NCI-H2029 (cell line): ENCODE data around the gene OGFOD1.
A peak's percentile ranks its signal among the peaks of the same experiment; 100 is the strongest.

Source experiments
- DNase-seq: peaks from one replicate; lab custom pipeline; 2025; lab: John Stamatoyannopoulos, UW

OGFOD1 gene

DNA sequence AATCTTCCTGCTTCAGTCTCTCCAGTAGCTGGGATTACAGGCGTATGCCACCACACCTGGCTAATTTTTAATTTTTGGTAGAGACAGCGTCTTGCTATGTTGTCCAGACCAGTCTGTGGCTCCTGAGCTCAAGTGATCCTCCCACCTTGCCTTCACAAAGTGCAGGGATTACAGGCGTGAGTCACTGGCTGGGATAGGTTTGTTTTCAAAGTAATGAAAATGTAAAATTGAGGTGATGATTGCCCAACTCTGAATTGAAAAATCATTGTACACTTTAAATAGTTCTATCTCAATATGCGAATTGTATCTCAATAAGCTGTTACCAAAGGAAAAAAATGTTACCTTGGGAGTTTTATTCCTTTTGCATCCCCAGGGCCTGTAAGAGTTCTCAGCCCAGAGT is 24.8 kb upstream of the OGFOD1 start:
- no peak for DNase-seq

DNA sequence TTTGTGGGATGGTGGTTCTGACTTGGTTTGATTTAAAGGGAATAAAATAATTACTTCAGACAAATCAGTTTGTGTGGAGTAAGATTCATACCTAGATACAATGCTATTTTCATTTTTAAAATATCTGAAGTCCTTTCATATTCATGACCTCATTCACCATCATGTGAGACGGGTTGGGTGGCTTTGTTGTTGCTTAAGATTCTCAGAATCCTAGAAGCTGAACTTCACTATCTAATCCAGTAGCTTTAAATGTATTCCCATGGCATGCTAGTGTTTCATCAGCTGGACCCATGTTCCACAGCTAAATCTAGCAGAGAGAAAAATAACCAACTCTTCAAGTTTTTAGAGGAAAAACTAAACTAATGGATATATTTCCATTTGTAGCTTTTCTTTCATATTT is 23.3 kb upstream of the OGFOD1 start:
- no peak for DNase-seq

DNA sequence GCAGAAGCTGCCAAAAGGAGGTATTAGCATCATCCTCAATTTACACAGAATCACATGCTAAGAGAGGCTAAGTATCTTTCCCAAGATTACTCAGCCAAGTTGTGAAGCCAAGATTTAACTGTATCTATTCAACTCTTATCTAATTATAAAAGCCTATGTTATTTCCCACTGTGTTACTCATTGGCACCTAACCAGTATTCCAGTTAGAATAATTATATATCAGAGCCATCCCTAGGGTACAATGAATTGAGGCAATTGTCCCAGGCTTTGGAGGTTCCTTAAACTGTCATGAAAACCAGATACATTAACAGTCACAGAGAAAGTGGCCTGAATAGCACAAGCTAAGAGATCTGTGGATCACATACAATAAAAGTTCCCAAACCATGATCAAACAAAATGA is 15.1 kb upstream of the OGFOD1 start:
- no peak for DNase-seq

DNA sequence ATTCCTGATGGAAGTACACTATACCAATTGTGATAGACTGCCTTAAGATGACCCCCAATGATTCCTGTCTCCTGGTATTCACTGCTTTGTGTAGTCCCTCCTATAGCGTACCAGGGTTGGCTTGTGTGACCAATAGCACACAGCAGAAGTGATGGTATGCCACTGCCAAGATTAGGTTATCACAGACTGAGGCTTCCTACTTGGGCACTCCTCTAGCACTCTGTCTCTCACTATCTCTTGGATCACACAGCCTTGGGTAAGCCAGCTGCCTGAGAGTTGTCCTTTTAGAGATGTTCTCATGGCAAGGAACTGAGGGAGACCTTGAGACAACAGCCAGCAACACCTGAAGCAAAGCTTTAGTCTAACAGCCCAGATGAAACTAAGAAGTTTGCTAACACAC is 13.3 kb upstream of the OGFOD1 start:
- no peak for DNase-seq

DNA sequence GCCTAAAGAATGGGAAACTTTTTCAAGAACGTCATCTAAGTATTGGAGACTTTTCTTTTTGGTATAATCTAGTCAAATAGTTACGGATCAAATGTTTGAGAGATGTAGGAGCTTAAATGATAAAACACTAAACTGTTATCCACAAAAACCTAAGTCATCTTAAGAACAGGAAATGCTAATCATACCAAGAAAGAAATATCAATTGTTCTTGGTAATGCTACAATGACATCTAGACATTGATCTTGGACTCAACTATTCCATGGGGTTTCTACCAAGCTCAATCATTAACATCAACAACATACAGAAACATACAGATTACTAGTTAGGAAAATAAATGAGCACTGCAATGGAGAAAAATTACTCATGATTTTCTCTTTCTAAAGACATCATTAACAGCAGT is 4.1 kb upstream of the OGFOD1 start:
- no peak for DNase-seq

- no peak for DNase-seq
Measured at GRCh38 chr16:56448005-56448404, 3.3 kb upstream of the OGFOD1 start.

GRCh38 chr16:56450275-56450985 is 924 bp upstream of the OGFOD1 start:
- no peak for DNase-seq

DNA sequence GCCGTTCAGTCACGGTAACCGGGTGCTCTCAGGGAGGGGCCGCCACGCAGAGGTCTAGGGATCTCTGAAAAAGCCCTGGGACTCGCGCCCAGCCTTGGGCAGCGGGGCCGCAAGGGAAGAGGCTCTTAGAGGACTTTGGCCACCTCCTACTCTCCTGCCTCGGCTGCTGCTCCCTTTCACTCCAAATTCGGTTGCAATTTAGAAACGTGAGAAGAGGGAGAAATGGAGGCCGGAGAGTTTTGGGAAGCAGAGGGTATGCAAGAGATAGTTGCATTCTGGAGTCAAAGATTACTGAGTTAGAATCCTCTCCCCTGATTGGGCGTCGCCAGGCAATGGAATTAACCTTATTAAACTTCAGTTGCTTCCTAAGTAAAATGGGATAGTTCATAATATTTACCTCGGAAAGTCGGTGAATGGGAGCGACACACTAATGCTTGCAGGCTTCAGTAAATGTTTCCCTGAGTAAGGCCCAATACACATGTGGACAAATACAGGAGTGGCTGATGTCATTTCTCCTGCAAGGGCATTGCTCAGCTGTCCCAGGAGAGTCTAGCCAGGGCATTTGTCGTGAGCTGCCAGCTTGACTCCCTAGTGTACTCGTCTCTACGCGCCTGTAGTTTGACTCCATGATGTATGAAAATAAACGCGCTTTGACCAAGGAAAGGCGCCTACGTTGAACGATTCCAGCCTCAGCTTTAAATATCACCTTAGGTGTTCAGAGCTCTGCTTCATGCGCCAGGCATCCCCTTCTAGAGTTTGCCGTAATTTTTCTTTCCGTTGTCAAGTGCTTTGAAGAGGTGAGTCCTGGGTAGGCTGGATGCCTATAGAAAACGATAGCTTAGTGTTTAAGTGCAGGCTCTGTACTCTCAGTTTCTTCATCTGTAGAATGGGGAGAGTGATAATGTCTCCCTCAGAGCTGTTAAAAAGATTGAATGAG is 667 bp downstream of the OGFOD1 start:
- DNase-seq, result peak; percentile 12

DNA sequence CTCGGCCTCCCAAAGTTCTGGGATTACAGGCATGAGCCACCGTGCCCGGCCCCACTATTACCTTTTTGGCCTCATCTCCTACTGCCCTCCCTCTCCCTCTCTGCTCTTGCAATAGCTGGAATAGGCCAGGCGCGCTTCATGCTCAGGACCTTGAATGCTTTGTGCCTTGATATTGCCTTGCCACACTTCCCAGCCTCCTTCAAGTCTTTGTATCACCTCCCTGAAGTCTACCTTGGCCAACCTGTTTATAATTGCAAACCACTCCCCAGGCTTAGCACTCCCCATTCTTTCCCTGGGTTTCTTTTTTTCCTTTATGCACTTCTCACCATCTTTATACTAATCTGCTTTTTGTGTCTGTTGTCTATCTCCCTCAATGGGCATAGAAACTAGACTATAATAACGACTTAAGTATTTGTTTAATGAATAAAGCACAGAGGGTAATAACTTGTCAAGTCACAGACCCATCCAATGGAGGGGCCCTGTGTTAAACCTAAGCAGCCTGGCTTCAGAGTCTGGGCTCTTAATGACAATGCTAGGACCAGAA is 6.6 kb downstream of the OGFOD1 start:
- no peak for DNase-seq

DNA sequence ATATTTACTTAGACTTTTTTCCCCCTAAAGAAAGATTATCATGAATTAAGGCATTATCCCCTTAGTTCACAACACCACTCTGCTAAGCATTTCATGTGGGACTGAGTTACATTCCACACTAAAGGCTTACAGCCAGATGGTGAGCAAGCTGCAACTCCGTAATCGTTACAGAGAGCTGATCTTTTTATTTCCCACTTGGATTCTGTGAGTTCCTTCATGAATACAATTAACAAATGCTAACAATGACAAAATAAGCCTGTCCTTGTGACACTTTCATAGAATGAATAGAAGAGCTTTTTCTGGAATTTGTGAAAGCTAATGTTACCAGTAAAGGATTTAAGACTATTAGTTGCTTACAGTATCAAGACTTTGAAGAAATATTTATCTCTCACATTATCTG is 8.7 kb downstream of the OGFOD1 start:
- DNase-seq, result no peak

- DNase-seq, result no peak
Measured at GRCh38 chr16:56462064-56462796, 10.9 kb downstream of the OGFOD1 start.

DNA sequence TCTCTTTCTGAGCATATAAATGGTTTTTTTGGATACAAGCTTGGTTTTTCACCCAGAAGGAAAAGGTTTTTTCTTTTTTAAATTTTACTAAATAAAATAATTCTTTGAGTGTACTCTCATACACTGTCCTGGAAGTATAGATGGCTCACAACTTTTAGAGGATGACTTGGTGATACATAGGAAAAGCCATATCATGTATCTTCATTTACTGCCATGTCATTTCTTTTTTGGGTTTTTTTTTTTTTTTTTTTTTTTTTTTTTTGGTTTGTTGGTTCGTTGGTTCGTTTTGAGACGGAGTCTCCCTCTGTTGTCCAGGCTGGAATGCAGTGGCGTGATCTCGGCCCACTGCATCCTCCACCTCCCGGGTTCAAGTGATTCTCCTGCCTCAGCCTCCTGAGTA is 11.8 kb downstream of the OGFOD1 start:
- no peak for DNase-seq

DNA sequence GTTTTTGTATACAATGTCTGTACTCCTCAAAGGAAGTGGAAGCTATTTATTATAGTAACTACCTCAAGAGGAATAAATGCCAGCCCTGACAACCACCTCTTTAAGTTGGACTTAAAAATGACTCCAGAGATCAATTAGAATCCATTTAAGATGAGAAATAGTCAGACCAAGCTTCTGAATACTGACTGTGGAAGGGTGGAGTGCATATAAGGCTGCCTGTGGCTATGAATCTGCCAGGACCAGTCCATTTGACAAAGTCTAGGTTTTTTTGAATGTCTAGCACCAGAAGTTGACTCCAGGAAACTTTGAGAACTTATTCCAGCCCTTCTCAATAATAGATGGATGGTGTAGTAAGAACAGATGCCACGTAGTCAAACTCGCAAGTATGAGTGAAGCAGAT is 15.0 kb downstream of the OGFOD1 start:
- DNase-seq, result no peak

DNA sequence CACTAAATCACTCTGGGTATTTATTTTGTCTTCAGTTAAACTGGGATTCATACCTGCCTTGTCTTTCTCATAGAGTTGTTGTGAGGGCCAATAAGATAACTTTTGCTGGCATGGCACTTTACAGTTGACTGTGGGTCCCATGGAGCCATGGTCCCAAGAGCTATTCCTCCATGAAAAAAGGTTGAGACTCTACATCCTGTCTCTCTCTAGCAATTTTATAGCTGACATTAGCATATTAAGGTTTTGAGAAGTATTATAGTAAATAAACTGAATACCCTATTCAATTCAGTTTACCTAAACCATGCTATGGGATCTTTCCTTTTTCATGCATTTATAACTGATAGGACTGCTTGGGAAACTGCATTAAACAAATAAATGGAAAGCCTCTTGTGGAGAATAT is 17.4 kb downstream of the OGFOD1 start:
- DNase-seq, result no peak

- no peak for DNase-seq
Measured at GRCh38 chr16:56469748-56470147, 18.4 kb downstream of the OGFOD1 start.

- no peak for DNase-seq
Measured at GRCh38 chr16:56470232-56470631, 18.9 kb downstream of the OGFOD1 start.

DNA sequence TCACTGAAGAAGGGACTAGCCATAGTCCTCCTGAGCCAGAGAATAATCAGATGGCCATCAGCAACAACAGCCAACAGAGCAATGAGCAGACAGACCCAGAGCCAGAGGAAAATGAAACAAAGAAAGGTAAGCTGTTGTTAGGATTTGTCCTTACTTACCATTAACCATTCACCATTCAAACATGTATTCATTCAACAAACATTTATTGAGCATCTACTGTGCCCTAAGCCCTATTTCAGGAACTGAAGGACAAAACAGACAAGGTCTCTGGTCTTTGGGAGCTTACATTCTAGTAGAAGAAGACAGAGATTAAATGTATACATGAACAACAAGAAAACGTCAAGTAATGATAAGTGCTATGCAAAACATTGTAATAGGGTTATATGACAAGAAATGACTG is 19.3 kb downstream of the OGFOD1 start:
- no peak for DNase-seq

GRCh38 chr16:56475201-56475600 is 23.8 kb downstream of the OGFOD1 start:
- no peak for DNase-seq

DNA sequence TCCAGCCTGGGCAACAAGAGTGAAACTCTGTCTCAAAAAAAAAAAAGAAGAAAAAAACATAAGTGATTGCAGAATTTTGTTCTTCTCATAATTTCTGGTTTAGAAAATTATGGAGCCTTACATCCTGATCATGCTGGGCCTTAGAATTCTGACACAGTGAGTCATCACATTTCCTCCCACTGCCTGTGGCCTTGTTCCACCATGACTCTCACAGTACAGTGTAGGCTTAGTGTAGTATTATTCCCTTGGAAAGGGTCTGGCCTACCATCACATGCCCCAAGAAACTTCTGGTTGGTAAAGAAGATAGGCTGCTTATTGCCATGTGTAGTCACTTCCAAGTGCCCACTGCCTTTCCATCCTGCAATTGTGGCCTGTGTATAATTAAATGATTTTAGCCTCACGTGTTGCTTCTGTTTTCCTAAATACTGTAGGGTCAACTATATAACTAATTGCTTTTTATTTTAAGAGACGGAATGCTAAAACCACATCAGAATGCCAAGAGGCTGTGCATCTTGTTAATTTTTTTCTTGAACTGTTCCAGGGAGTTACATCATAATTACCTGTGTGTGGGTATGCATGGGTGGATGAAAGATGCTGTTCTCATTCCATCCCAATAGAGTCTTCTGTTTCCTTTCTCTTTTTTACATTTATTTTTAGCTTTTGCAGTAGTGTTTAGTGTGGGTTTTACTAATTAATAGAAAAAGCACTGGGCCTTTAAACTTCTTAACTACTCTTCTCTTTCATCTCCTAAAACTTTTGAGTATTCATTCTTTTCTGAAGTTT is 25.9 kb downstream of the OGFOD1 start:
- DNase-seq, result no peak

GRCh38 chr16:56478281-56479049 is 27.1 kb downstream of the OGFOD1 start:
- no peak for DNase-seq

DNA sequence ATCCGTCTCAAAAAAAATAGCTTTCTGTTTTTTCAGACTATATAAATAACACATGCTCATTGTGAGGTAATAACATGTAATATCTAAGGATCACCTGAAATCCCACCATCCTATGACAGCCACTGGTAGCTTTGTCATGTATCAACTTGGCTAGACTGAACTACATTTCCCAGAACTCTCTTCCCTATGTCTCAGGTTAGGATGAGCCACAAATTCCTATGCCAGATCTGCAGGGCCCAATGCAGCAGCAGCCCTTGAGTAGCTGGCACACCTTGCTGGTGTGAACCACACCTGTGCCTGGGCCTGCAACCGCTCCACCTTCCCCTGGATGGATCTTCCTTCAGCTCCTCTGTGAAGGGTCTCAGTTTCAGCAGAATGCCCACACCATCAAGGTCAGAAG is 28.1 kb downstream of the OGFOD1 start:
- no peak for DNase-seq
